Hepatocyte (in vitro differentiated cells): Measurements from ENCODE around the gene IKBKE. TPM values are rescaled to one million over a fixed set of nuclear protein-coding genes. Genes with fewer than 3 reads are reported as not detected.

ENCODE experiments used
- DNase-seq: peaks from one replicate; pipeline ENCODE4 v3.0.0-alpha.2; 2016; ENCODE audit warnings: low spot score
- H2AFZ ChIP-seq: fragments of 200-600 bp; sonication (generic); 2 replicates; pipeline ENCODE4 v1.6.0; 2016; ENCODE audit warnings: antibody characterized with exemption, mild to moderate bottlenecking
- H3K27ac ChIP-seq: fragments of 200-600 bp; sonication (generic); 2 replicates; pipeline ENCODE4 v1.5.1; 2016; ENCODE audit warnings: mild to moderate bottlenecking
- H3K27me3 ChIP-seq: fragments of 200-600 bp; sonication (generic); 2 replicates; pipeline ENCODE4 v1.6.1; 2016
- H3K36me3 ChIP-seq: fragments of 200-600 bp; sonication (generic); replicated peaks from 2 replicates; pipeline ENCODE4 v1.5.1; 2016; ENCODE audit warnings: low read depth; ENCODE audit not compliant: insufficient read depth
- H3K4me1 ChIP-seq: fragments of 200-600 bp; sonication (generic); 2 replicates; pipeline ENCODE4 v1.5.1; 2016; ENCODE audit warnings: mild to moderate bottlenecking, moderate library complexity; ENCODE audit not compliant: insufficient read depth
- H3K4me2 ChIP-seq: fragments of 200-600 bp; sonication (generic); 2 replicates; pipeline ENCODE4 v1.6.0; 2016
- H3K4me3 ChIP-seq: fragments of 200-600 bp; sonication (generic); 2 replicates; pipeline ENCODE4 v1.5.1; 2016; ENCODE audit warnings: mild to moderate bottlenecking
- H3K79me2 ChIP-seq: fragments of 200-600 bp; sonication (generic); 2 replicates; pipeline ENCODE4 v1.6.0; 2017; ENCODE audit warnings: mild to moderate bottlenecking
- H3K9me2 ChIP-seq: fragments of 200-600 bp; sonication (generic); replicated peaks from 2 replicates; pipeline ENCODE4 v1.6.0; 2017; ENCODE audit warnings: mild to moderate bottlenecking; ENCODE audit not compliant: insufficient read depth
- H3K9me3 ChIP-seq: fragments of 200-600 bp; sonication (generic); 2 replicates; pipeline ENCODE4 v1.5.1; 2016; ENCODE audit warnings: low read depth, mild to moderate bottlenecking
- H4K20me1 ChIP-seq: fragments of 200-600 bp; sonication (generic); 2 replicates; pipeline ENCODE4 v1.6.0; 2016; ENCODE audit warnings: mild to moderate bottlenecking; ENCODE audit not compliant: insufficient read depth, poor library complexity, severe bottlenecking
- CTCF ChIP-seq: fragments of 200-600 bp; sonication (generic); IDR thresholded peaks from 2 replicates; pipeline ENCODE4 v1.5.1; 2016; ENCODE audit warnings: antibody characterized with exemption, mild to moderate bottlenecking; ENCODE audit not compliant: poor library complexity
- EZH2 ChIP-seq: fragments of 200-600 bp; sonication (generic); IDR thresholded peaks from 2 replicates; pipeline ENCODE4 v1.6.1; 2016; ENCODE audit warnings: antibody characterized with exemption, mild to moderate bottlenecking, borderline replicate concordance
- EZH2phosphoT487 ChIP-seq: fragments of 200-600 bp; sonication (generic); IDR thresholded peaks from one replicate; pipeline ENCODE4 v1.6.1; 2018; ENCODE audit warnings: antibody characterized with exemption, mild to moderate bottlenecking, low read depth, moderate library complexity; ENCODE audit not compliant: unreplicated experiment, severe bottlenecking
- WGBS: methylation state at CpG from one replicate; pipeline ENCODE4 v1.1.6; 2016; ENCODE audit warnings: low lambda C conversion rate; ENCODE audit errors: missing lambda C conversion rate; 5-methylcytosine and 5-hydroxymethylcytosine counted together
- polyA plus RNA-seq: library from polyadenylated mRNA; unstranded; fragments of >200 nt; fragmentation: Nextera tagmentation; extraction: Ambion mirVana; gene quantifications from 2 replicates; pipeline ENCODE4 v1.2.1, GENCODE V29; 2016
- total RNA-seq: library from RNA; depleted of rRNA; stranded (reverse); fragments of >200 nt; gene quantifications from 2 replicates; pipeline ENCODE4 v1.2.3, GENCODE V29; 2014

IKBKE gene
- total and polyA plus RNA-seq, 2 experiments from 2014 or later: 5.9 to 6.4 TPM

- Histone ChIP-seq H3K9me3 (no peaks in the 10 kb centered on the region), H3K36me3 (no peaks in the 10 kb centered on the region), H4K20me1 (no peaks in the 10 kb centered on the region), H3K27ac (peak overlapping the region; percentile 15), H3K4me2 (no peak overlapping the region), H3K9me2 (no peaks in the 10 kb centered on the region), H2AFZ (no peak overlapping the region), H3K27me3 (peaks cover 48% of the 10 kb centered on the region), H3K4me3 (no peak overlapping the region), H3K79me2 (no peaks in the 10 kb centered on the region), H3K4me1 (peaks cover 14% of the 10 kb centered on the region)
- 68% methylated on average over 8 of the region's 8 CpGs for WGBS
- peak; percentile 50 for DNase-seq
- TF ChIP-seq EZH2phosphoT487 (no peak), CTCF (no peak), EZH2 (no peak)
These were observed 33.5 kb downstream of the IKBKE start for GRCh38 chr1:206503591-206504362.

GRCh38 chr1:206504363-206504713 lies 34.1 kb downstream of the IKBKE start:
- H3K4me3 ChIP-seq: no peak overlapping the region
- H3K4me1 ChIP-seq: peaks cover 14% of the 10 kb centered on the region
- peaks cover 54% of the 10 kb centered on the region for H3K27me3 ChIP-seq
- H4K20me1 ChIP-seq: no peaks in the 10 kb centered on the region
- no peaks in the 10 kb centered on the region for H3K9me3 ChIP-seq
- WGBS: 77% methylated on average over 3 of the region's 3 CpGs
- no peak overlapping the region for H3K4me2 ChIP-seq
- no peaks in the 10 kb centered on the region for H3K36me3 ChIP-seq
- H3K9me2 ChIP-seq: no peaks in the 10 kb centered on the region
- no peak for DNase-seq
- no peak overlapping the region for H2AFZ ChIP-seq
- no peaks in the 10 kb centered on the region for H3K79me2 ChIP-seq
- no peak for TF ChIP-seq EZH2
- no peak for TF ChIP-seq CTCF
- TF ChIP-seq EZH2phosphoT487: no peak
- no peak overlapping the region for H3K27ac ChIP-seq

GRCh38 chr1:206505702-206506355 lies 35.6 kb downstream of the IKBKE start:
- Histone ChIP-seq H2AFZ (no peak overlapping the region), H3K9me3 (no peaks in the 10 kb centered on the region), H3K9me2 (no peaks in the 10 kb centered on the region), H3K27ac (no peak overlapping the region), H3K4me3 (no peak overlapping the region), H3K4me1 (peaks cover 11% of the 10 kb centered on the region), H4K20me1 (no peaks in the 10 kb centered on the region), H3K27me3 (peaks cover 56% of the 10 kb centered on the region), H3K4me2 (no peak overlapping the region), H3K36me3 (no peaks in the 10 kb centered on the region), H3K79me2 (no peaks in the 10 kb centered on the region)
- DNase-seq: no peak
- TF ChIP-seq EZH2 (no peak), CTCF (peak; percentile 48)
- WGBS: 46% methylated on average over 10 of the region's 10 CpGs
